ENCODE measurements around the gene MAFB.

MAFB gene

GRCh38 chr20:40666336-40666735 lies 22.7 kb downstream of the MAFB start:
- TF ChIP-seq, protein P1, sequence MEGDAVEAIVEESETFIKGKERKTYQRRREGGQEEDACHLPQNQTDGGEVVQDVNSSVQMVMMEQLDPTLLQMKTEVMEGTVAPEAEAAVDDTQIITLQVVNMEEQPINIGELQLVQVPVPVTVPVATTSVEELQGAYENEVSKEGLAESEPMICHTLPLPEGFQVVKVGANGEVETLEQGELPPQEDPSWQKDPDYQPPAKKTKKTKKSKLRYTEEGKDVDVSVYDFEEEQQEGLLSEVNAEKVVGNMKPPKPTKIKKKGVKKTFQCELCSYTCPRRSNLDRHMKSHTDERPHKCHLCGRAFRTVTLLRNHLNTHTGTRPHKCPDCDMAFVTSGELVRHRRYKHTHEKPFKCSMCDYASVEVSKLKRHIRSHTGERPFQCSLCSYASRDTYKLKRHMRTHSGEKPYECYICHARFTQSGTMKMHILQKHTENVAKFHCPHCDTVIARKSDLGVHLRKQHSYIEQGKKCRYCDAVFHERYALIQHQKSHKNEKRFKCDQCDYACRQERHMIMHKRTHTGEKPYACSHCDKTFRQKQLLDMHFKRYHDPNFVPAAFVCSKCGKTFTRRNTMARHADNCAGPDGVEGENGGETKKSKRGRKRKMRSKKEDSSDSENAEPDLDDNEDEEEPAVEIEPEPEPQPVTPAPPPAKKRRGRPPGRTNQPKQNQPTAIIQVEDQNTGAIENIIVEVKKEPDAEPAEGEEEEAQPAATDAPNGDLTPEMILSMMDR (IDR thresholded peaks at IDR 0.05; ENCODE audit: low read depth, low read length, missing control alignments), result no peak
- in situ Hi-C loops (cut with HindIII; ENCODE audit: low pct_ligation_motif_present, low sequenced_read_pairs), result no loop called here
- H3K4me3 ChIP-seq (ENCODE audit: low read depth, low read length), result no peak overlapping the region
- no peak overlapping the region for H3K27ac ChIP-seq
- no peaks in the 10 kb centered on the region for H3K36me3 ChIP-seq (replicated peaks)
- peaks cover 2% of the 10 kb centered on the region for H3K27me3 ChIP-seq (replicated peaks)
- DNase-seq, result no peak

DNA sequence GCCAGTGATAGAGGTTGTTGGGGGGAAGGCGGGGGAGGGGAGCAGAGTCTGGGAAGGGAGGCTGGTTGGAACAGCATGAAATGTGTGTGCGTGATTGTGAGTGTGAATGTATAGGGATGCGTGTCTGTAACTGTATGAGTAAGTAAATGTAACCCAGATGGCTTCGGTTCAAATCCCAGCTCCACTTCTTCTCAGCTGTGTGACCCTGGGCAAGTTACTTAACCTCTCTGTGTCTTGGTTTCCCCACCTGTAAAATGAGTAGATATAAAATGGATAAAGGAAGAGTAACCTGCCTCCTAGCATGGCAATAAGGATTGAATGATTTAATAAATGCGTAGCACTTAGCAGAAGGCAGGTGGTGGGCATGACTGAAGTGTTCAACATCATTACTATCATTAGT lies 24.1 kb downstream of the MAFB start:
- H3K27me3 ChIP-seq (replicated peaks), result peaks cover 2% of the 10 kb centered on the region
- in situ Hi-C loops (cut with HindIII; ENCODE audit: low pct_ligation_motif_present, low sequenced_read_pairs), result no loop called here
- no peak for DNase-seq
- TF ChIP-seq, protein P1 (IDR thresholded peaks at IDR 0.05; ENCODE audit: low read depth, low read length, missing control alignments), result no peak
- H3K27ac ChIP-seq, result no peak overlapping the region
- H3K4me3 ChIP-seq (ENCODE audit: low read depth, low read length), result no peak overlapping the region
- H3K36me3 ChIP-seq (replicated peaks), result no peaks in the 10 kb centered on the region

GRCh38 chr20:40663991-40664880 lies 24.8 kb downstream of the MAFB start:
- Histone ChIP-seq H3K4me3 (ENCODE audit: low read depth, low read length) (no peak overlapping the region), H3K27me3 (replicated peaks) (peaks cover 2% of the 10 kb centered on the region), H3K27ac (no peak overlapping the region), H3K36me3 (replicated peaks) (no peaks in the 10 kb centered on the region)
- in situ Hi-C loops (cut with HindIII; ENCODE audit: low pct_ligation_motif_present, low sequenced_read_pairs), result no loop called here
- DNase-seq, result no peak
- TF ChIP-seq, protein P1 (IDR thresholded peaks at IDR 0.05; ENCODE audit: low read depth, low read length, missing control alignments), result no peak

DNA sequence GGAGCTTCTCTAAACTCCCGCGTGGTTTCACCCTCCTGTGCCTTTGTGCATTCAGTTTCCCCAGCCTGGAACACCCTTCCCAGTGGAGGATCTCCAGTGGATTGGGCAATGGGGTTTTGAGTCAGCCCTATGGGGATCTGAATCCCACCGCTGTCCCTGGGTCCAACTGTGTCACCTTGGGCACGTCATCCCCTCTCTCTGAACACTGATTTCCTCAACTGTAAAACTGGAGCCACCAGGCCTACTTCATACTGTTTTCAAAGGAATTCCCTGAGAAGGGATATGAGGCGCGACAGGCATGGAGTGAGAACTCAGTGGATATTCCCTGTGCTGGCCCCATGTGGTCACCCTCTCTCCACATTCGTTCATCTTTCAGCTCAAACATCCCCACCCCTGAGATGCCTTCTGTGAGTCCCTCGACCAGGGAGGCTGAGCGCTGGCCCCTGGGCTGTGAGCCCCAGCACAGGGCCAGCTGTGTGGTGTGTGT lies 25.7 kb downstream of the MAFB start:
- no peak overlapping the region for H3K27ac ChIP-seq
- in situ Hi-C loops (cut with HindIII; ENCODE audit: low pct_ligation_motif_present, low sequenced_read_pairs), result no loop called here
- H3K36me3 ChIP-seq (replicated peaks), result no peaks in the 10 kb centered on the region
- DNase-seq, result no peak
- TF ChIP-seq, protein P1 (IDR thresholded peaks at IDR 0.05; ENCODE audit: low read depth, low read length, missing control alignments), result no peak
- H3K4me3 ChIP-seq (ENCODE audit: low read depth, low read length), result no peak overlapping the region
- H3K27me3 ChIP-seq (replicated peaks), result peaks cover 2% of the 10 kb centered on the region

- H3K27ac ChIP-seq, result no peak overlapping the region
- no peaks in the 10 kb centered on the region for H3K27me3 ChIP-seq (replicated peaks)
- H3K36me3 ChIP-seq (replicated peaks), result no peaks in the 10 kb centered on the region
- H3K4me3 ChIP-seq (ENCODE audit: low read depth, low read length), result no peak overlapping the region
- DNase-seq, result no peak
- in situ Hi-C loops (cut with HindIII; ENCODE audit: low pct_ligation_motif_present, low sequenced_read_pairs), result no loop called here
- TF ChIP-seq, protein P1 (IDR thresholded peaks at IDR 0.05; ENCODE audit: low read depth, low read length, missing control alignments), result no peak
Observed at GRCh38 chr20:40659567-40659966, 29.5 kb downstream of the MAFB start.

Data from brain microvascular endothelial cell (primary cell).